GM06990 (cell line): Measurements from ENCODE around the gene PLEKHN1.

Experiments used
- DNase-seq: peaks from one replicate; pipeline ENCODE4 v3.0.0-alpha.2; 2011; ENCODE audit not compliant: insufficient read length; ENCODE audit errors: extremely low read depth
- H3K27me3 ChIP-seq: replicated peaks from 2 replicates; pipeline ENCODE4 v1.6.0; 2011; ENCODE audit warnings: low read length; ENCODE audit not compliant: control insufficient read depth, insufficient read depth
- H3K36me3 ChIP-seq: 2 replicates; pipeline ENCODE4 v1.5.1; 2011; ENCODE audit warnings: low read length; ENCODE audit not compliant: control insufficient read depth, insufficient read depth
- H3K4me3 ChIP-seq: replicated peaks from 2 replicates; pipeline ENCODE4 v1.5.1; 2011; ENCODE audit warnings: low read depth, mild to moderate bottlenecking, control low read depth, low read length
- CTCF ChIP-seq: IDR thresholded peaks from 2 replicates; pipeline ENCODE4 v1.5.1; 2011; ENCODE audit warnings: low read length, control low read depth, mild to moderate bottlenecking, inconsistent platforms; ENCODE audit not compliant: insufficient read depth, poor library complexity, severe bottlenecking

Gene PLEKHN1

GRCh38 chr1:1020415-1021009 is 54.2 kb downstream of the PLEKHN1 start:
- no peak for DNase-seq
- no peaks in the 10 kb centered on the region for H3K27me3 ChIP-seq
- no peak for TF ChIP-seq CTCF
- H3K36me3 ChIP-seq: no peaks in the 10 kb centered on the region
- H3K4me3 ChIP-seq: peak overlapping the region; percentile 71

GRCh38 chr1:1021010-1021919 is 55.0 kb downstream of the PLEKHN1 start:
- TF ChIP-seq CTCF: no peak
- no peaks in the 10 kb centered on the region for H3K36me3 ChIP-seq
- peak overlapping the region; percentile 71 for H3K4me3 ChIP-seq
- no peaks in the 10 kb centered on the region for H3K27me3 ChIP-seq
- no peak for DNase-seq

- H3K4me3 ChIP-seq: no peak overlapping the region
- H3K27me3 ChIP-seq: no peaks in the 10 kb centered on the region
- H3K36me3 ChIP-seq: no peaks in the 10 kb centered on the region
- DNase-seq: no peak
- TF ChIP-seq CTCF: no peak
These were observed 55.6 kb downstream of the PLEKHN1 start for GRCh38 chr1:1021920-1022259.

- Histone ChIP-seq H3K4me3 (no peak overlapping the region), H3K27me3 (no peaks in the 10 kb centered on the region)
These were observed 56.2 kb downstream of the PLEKHN1 start for GRCh38 chr1:1022302-1023009.

GRCh38 chr1:1023700-1024099 is 57.4 kb downstream of the PLEKHN1 start:
- Histone ChIP-seq H3K4me3 (no peak overlapping the region), H3K27me3 (no peaks in the 10 kb centered on the region), H3K36me3 (no peaks in the 10 kb centered on the region; the same call in 1 of the 2 replicates)
- TF ChIP-seq CTCF: no peak
- no peak for DNase-seq

More at GRCh38 chr1:1022302-1023009, 56.2 kb downstream of the PLEKHN1 start:
- no peak for DNase-seq
- TF ChIP-seq CTCF: no peak
- no peaks in the 10 kb centered on the region for H3K36me3 ChIP-seq
